Spleen (tissue), 13 donors: ENCODE measurements around the gene VANGL1. TPM values are rescaled to one million over a fixed set of nuclear protein-coding genes. Genes with fewer than 3 reads are reported as not detected.

ENCODE experiments used
- DNase-seq: peaks from one replicate; pipeline ENCODE4 v3.0.0-alpha.2; 2020
- H3K27ac ChIP-seq, 8 donors: fragments of 200-600 bp; sonication (generic) in 7 of 8; 1 replicate in 4 of 8; 2 replicates in 4 of 8; pipeline versions ENCODE4 v1.5.0 to v1.8.0; 2016 to 2021; ENCODE audit warnings: inconsistent platforms in 4 of 8, mild to moderate bottlenecking in 4 of 8, moderate library complexity in 1 of 8
- H3K27me3 ChIP-seq, 7 donors: fragments of 200-600 bp; sonication (generic) in 6 of 7; replicated peaks in 1 of 7; 1 replicate in 4 of 7; 2 replicates in 3 of 7; pipeline versions ENCODE4 v1.5.0 to v1.8.0; 2016 to 2021; ENCODE audit warnings: inconsistent platforms in 3 of 7, mild to moderate bottlenecking in 1 of 7
- H3K36me3 ChIP-seq, 6 donors: fragments of 200-600 bp; sonication (generic) in 5 of 6; 1 replicate in 4 of 6; 2 replicates in 2 of 6; pipeline versions ENCODE4 v1.5.0 to v1.8.0; 2016 to 2021; ENCODE audit warnings: inconsistent platforms in 2 of 6
- H3K4me1 ChIP-seq, 6 donors: fragments of 200-600 bp; sonication (generic) in 5 of 6; 1 replicate in 3 of 6; 2 replicates in 3 of 6; pipeline versions ENCODE4 v1.5.0 to v1.8.0; 2016 to 2021; ENCODE audit warnings: inconsistent platforms in 3 of 6
- H3K4me3 ChIP-seq, 8 donors: fragments of 200-600 bp; sonication (generic) in 7 of 8; 1 replicate in 4 of 8; 2 replicates in 4 of 8; pipeline versions ENCODE4 v1.5.0 to v1.8.0; 2016 to 2021; ENCODE audit warnings: inconsistent platforms in 4 of 8, mild to moderate bottlenecking in 4 of 8, moderate library complexity in 2 of 8
- H3K9me3 ChIP-seq, 8 donors: fragments of 200-600 bp; sonication (generic) in 7 of 8; 1 replicate in 4 of 8; 2 replicates in 4 of 8; pipeline versions ENCODE4 v1.5.0 to v1.8.0; 2016 to 2021; ENCODE audit warnings: inconsistent platforms in 4 of 8
- CTCF ChIP-seq, 11 experiments: fragments of 200-600 bp in 7 of 11; fragments of 450-650 bp in 4 of 11; sonication (generic) in 4 of 11; IDR thresholded peaks in 8 of 11; conservative IDR thresholded peaks in 3 of 11; 1 replicate in 7 of 11; 2 replicates in 4 of 11; pipeline versions ENCODE4 v1.4.0 to v1.8.0; 2016 to 2021; ENCODE audit warnings: antibody characterized with exemption in 11 of 11, inconsistent platforms in 4 of 11, mild to moderate bottlenecking in 1 of 11
- POLR2A ChIP-seq, 3 donors: fragments of 450-650 bp; IDR thresholded peaks; one replicate each; pipeline ENCODE4 v1.5.1; 2017; ENCODE audit warnings: antibody characterized with exemption in 3 of 3, mild to moderate bottlenecking in 1 of 3
- POLR2AphosphoS5 ChIP-seq, 3 donors: sonication (generic); formaldehyde crosslinking; IDR thresholded peaks; one replicate each; pipeline ENCODE4 v1.5.1; 2017; ENCODE audit warnings: antibody characterized with exemption in 3 of 3
- WGBS, 5 donors: extraction: QIAGEN DNeasy Blood & Tissue Kit in 3 of 5; methylation state at CpG; one replicate each; pipeline versions ENCODE4 v1.1.5 to v1.1.7; 2013 to 2018; 5-methylcytosine and 5-hydroxymethylcytosine counted together
- intact Hi-C: fragments of 100-400 bp; cut with DNase I; formaldehyde crosslinking; loops from one replicate; pipeline ENCODE4 v1.15.0; 2023; ENCODE audit warnings: low total_unique reads
- long read RNA-seq, 2 donors: transcript quantifications; one replicate each; lab custom pipeline, GENCODE V29; 2026
- polyA plus RNA-seq, 3 donors: library from polyadenylated mRNA; stranded (reverse); fragments of 200-250 nt; gene quantifications; one replicate each; pipeline ENCODE4 v1.2.1, GENCODE V29; 2013
- total RNA-seq, 7 donors: library from RNA; depleted of rRNA in 3 of 7; stranded (reverse); fragments of >200 nt in 3 of 7; fragmentation: NEBNext Ultra II Directional in 4 of 7; extraction: Animal tissue kit (Norgen Biotek cat#: 25700) in 4 of 7; gene quantifications; one replicate each; pipeline versions ENCODE4 v1.1.0 to v1.2.1, GENCODE V29; 2016 to 2021
- donor health status: healthy with polysubstance abuse.
- donor health status: DM: no; HTN: no; CAD: no; lungs with moderate emphysema.
- donor health status: DM: no; HTN: no; CAD: no.
- donor health status: Bipolar disorder and iron deficiency.
- donor health status: healthy.
- donor health status: DM: no; HTN: no; CAD: no.
- donor health status: DM: yes; HTN: yes; CAD: no.

Gene VANGL1
- total RNA-seq (1 to 10 TPM; 2.9 to 7.0 (median 4.5) TPM), polyA plus RNA-seq (under 1 TPM; 0.24 to 0.64 (median 0.61) TPM)
- long read RNA-seq, donor 1, full-length matches to known transcripts: 2 of 2 reads
- long read RNA-seq, donor 1, partial matches to known transcripts: 0 of 2 reads
- long read RNA-seq, donor 1, other reads (novel, unspliced or antisense): 0 of 2 reads
- long read RNA-seq, donor 2, full-length matches to known transcripts: 1 of 1 reads
- long read RNA-seq, donor 2, partial matches to known transcripts: 0 of 1 reads
- long read RNA-seq, donor 2, other reads (novel, unspliced or antisense): 0 of 1 reads

DNA sequence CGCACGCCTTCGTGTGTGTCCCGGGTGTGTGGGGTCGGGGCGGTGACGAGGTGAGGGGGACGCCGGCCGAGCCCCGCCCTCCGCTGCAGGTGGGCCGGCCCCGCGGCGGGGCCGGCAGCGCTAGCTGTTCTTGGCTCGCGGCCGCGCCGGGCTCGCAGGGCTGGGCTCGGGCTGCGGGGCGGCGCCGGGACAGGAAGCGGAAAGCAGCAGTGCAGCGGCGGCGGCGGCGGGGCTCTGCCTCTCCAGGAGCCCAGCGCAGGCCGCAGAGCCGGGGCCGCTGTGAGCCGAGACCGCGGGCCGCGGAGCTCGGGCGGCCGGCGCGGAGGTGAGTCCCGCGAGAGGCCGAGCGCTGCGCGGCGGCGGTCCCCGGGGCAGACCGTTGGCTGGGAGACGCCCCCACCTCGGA, at the start of gene VANGL1:
Gene VANGL1, plus strand, starts transcription at position 209 of the 406 bp plus-strand sequence. CDS start 9,444 bp downstream, outside the sequence.
- DNase-seq: peak; percentile 88
- H3K9me3 ChIP-seq: peaks cover 0 to 30% (median 23%) of the 10 kb centered on the region in 8 donors
- intact Hi-C loops: no loop called here
- peak within 1 kb of the TSS in 7 of 8 donors; percentile 20 to 77 (median 57) for H3K27ac ChIP-seq
- H3K4me3 ChIP-seq: peak within 1 kb of the TSS; percentile 60 to 92 (median 80)
- no peaks in the 10 kb centered on the region for H3K36me3 ChIP-seq
- WGBS, 5 donors: 1 to 5% (median 2%) methylated on average over 13 to 61 of the region's 61 CpGs
- peaks cover 0 to 39% (median 5%) of the 10 kb centered on the region in 7 donors for H3K27me3 ChIP-seq
- TF ChIP-seq POLR2A (IDR thresholded peaks at IDR 0.05): no peak
- TF ChIP-seq POLR2AphosphoS5 (IDR thresholded peaks at IDR 0.05): peak in 2 of 3 donors; percentile 52 to 53
- H3K4me1 ChIP-seq: peaks cover 0 to 17% (median 10%) of the 10 kb centered on the region in 6 donors

DNA sequence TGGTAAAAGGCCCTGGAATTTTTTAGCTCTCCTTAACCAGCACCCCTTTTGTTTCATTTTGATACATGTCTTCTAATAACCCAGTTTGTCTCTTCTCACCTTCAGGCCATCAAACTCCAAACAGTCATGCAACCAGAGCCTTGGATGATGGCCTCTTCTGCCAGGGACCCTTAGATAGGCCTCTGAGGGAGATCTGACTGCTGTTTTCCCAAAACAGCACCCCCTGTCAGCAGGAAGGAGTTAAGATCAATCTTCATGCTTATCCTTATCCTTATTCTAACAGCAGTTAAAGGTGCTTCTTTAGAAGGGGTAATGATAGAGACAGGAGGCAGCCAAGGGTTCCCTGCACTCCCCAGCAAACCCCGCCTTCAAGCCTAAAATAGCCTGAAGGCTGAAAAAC, 49.5 kb upstream of the VANGL1 start:
- DNase-seq: no peak
- intact Hi-C loops: no loop called here
- peaks cover 0 to 7% (median 0%) of the 10 kb centered on the region in 6 donors for H3K4me1 ChIP-seq
- no peak for TF ChIP-seq CTCF (IDR thresholded peaks at IDR 0.05 in 8 of 11, conservative IDR thresholded peaks at IDR 0.05 in 3 of 11)
- no peak for TF ChIP-seq POLR2AphosphoS5 (IDR thresholded peaks at IDR 0.05)
- no peak for TF ChIP-seq POLR2A (IDR thresholded peaks at IDR 0.05)
- no peak overlapping the region for H3K27ac ChIP-seq
- no peak overlapping the region for H3K4me3 ChIP-seq
- H3K36me3 ChIP-seq: no peaks in the 10 kb centered on the region
- WGBS, 5 donors: 88 to 100% (median 96%) methylated on average over 1 of the region's 1 CpG
- H3K9me3 ChIP-seq: peaks cover 0 to 48% (median 32%) of the 10 kb centered on the region in 8 donors
- no peaks in the 10 kb centered on the region for H3K27me3 ChIP-seq

GRCh38 chr1:115593365-115594259, 48.2 kb upstream of the VANGL1 start:
- H3K9me3 ChIP-seq: peaks cover 0 to 34% (median 19%) of the 10 kb centered on the region in 8 donors
- intact Hi-C loops: no loop called here
- no peaks in the 10 kb centered on the region for H3K27me3 ChIP-seq
- no peak for DNase-seq
- no peak overlapping the region for H3K27ac ChIP-seq
- 80 to 96% (median 89%) methylated on average over 3 to 4 of the region's 4 CpGs for WGBS, 5 donors
- TF ChIP-seq POLR2A (IDR thresholded peaks at IDR 0.05) (no peak), POLR2AphosphoS5 (IDR thresholded peaks at IDR 0.05) (no peak), CTCF (IDR thresholded peaks at IDR 0.05 in 8 of 11, conservative IDR thresholded peaks at IDR 0.05 in 3 of 11) (no peak)
- H3K36me3 ChIP-seq: no peaks in the 10 kb centered on the region
- peaks cover 0 to 7% (median 0%) of the 10 kb centered on the region in 6 donors for H3K4me1 ChIP-seq
- H3K4me3 ChIP-seq: no peak overlapping the region

- H3K36me3 ChIP-seq: no peaks in the 10 kb centered on the region
- DNase-seq: no peak
- H3K4me1 ChIP-seq: peaks cover 0 to 7% (median 0%) of the 10 kb centered on the region in 6 donors
- no peak for TF ChIP-seq POLR2AphosphoS5 (IDR thresholded peaks at IDR 0.05)
- no peak for TF ChIP-seq POLR2A (IDR thresholded peaks at IDR 0.05)
- TF ChIP-seq CTCF (IDR thresholded peaks at IDR 0.05 in 8 of 11, conservative IDR thresholded peaks at IDR 0.05 in 3 of 11): no peak
- H3K9me3 ChIP-seq: peaks cover 0 to 24% (median 11%) of the 10 kb centered on the region in 8 donors
- 54 to 77% (median 68%) methylated on average over 3 to 4 of the region's 4 CpGs for WGBS, 5 donors
- H3K4me3 ChIP-seq: no peak overlapping the region
- H3K27ac ChIP-seq: no peak overlapping the region
- intact Hi-C loops: no loop called here
- peaks cover 0 to 4% (median 0%) of the 10 kb centered on the region in 7 donors for H3K27me3 ChIP-seq
These were observed 47.2 kb upstream of the VANGL1 start for GRCh38 chr1:115594600-115594999.
